Measurements from ENCODE around the gene GRK7.

DNA sequence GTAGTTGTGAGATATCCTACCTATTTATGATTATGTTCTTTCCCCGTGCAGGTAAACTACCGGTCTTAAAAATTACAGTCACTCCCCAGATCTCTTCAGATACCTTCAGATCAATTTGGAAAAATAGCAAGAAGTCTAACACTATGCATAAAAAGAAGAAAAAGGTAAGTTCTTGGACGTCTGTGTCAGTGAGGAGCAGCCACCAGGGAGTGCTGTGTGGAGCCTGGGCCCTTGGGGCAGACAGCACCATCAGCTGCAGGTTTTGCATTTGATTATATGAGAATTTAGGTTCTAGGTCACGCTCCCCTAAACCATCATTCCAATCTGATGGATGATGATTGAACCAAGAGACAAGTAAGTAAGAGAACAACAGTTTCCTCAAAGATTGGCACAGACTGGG lies 34.0 kb upstream of the GRK7 start:
- TF ChIP-seq POLR2A (IDR thresholded peaks at IDR 0.05) (no peak), EP300 (IDR thresholded peaks at IDR 0.05) (no peak), POLR2AphosphoS5 (IDR thresholded peaks at IDR 0.05) (no peak)
- TF ChIP-seq, protein P1, sequence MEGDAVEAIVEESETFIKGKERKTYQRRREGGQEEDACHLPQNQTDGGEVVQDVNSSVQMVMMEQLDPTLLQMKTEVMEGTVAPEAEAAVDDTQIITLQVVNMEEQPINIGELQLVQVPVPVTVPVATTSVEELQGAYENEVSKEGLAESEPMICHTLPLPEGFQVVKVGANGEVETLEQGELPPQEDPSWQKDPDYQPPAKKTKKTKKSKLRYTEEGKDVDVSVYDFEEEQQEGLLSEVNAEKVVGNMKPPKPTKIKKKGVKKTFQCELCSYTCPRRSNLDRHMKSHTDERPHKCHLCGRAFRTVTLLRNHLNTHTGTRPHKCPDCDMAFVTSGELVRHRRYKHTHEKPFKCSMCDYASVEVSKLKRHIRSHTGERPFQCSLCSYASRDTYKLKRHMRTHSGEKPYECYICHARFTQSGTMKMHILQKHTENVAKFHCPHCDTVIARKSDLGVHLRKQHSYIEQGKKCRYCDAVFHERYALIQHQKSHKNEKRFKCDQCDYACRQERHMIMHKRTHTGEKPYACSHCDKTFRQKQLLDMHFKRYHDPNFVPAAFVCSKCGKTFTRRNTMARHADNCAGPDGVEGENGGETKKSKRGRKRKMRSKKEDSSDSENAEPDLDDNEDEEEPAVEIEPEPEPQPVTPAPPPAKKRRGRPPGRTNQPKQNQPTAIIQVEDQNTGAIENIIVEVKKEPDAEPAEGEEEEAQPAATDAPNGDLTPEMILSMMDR (IDR thresholded peaks at IDR 0.05): no peak
